Measurements from ENCODE around the gene RHOV.

The RHOV gene

GRCh38 chr15:40918799-40919392 lies 44.9 kb upstream of the RHOV start:
- no peaks in the 10 kb centered on the region for H3K9me3 ChIP-seq (ENCODE audit: insufficient read depth, low read length)
- no peaks in the 10 kb centered on the region for H3K36me3 ChIP-seq (replicated peaks; ENCODE audit: low read depth, low read length)
- no peak for TF ChIP-seq CTCF (IDR thresholded peaks at IDR 0.05; ENCODE audit: low read depth, low read length)
- no peak for TF ChIP-seq EZH2phosphoT487 (IDR thresholded peaks at IDR 0.05; ENCODE audit: low read depth)
- H3K4me3 ChIP-seq (ENCODE audit: low read length), result no peak overlapping the region
- H2AFZ ChIP-seq (ENCODE audit: low read depth, low read length), result no peak overlapping the region
- H3K9ac ChIP-seq (ENCODE audit: low read length), result no peak overlapping the region
- no peak overlapping the region for H3K27ac ChIP-seq (ENCODE audit: low read length)
- H4K20me1 ChIP-seq (ENCODE audit: insufficient read depth, low read length), result no peaks in the 10 kb centered on the region
- H3K4me2 ChIP-seq (ENCODE audit: low read length), result no peak overlapping the region
- H3K27me3 ChIP-seq (ENCODE audit: low read depth, low read length), result no peaks in the 10 kb centered on the region
- H3K79me2 ChIP-seq (ENCODE audit: low read length), result no peaks in the 10 kb centered on the region
- H3K4me1 ChIP-seq (ENCODE audit: low read length), result peaks cover 9% of the 10 kb centered on the region

GRCh38 chr15:40918146-40918798 lies 44.2 kb upstream of the RHOV start:
- Histone ChIP-seq H3K4me2 (ENCODE audit: low read length) (no peak overlapping the region), H3K9ac (ENCODE audit: low read length) (no peak overlapping the region), H3K36me3 (replicated peaks; ENCODE audit: low read depth, low read length) (no peaks in the 10 kb centered on the region), H3K4me3 (ENCODE audit: low read length) (no peak overlapping the region), H3K27ac (ENCODE audit: low read length) (no peak overlapping the region), H3K9me3 (ENCODE audit: insufficient read depth, low read length) (no peaks in the 10 kb centered on the region), H2AFZ (ENCODE audit: low read depth, low read length) (no peak overlapping the region), H3K4me1 (ENCODE audit: low read length) (peaks cover 9% of the 10 kb centered on the region), H3K27me3 (ENCODE audit: low read depth, low read length) (no peaks in the 10 kb centered on the region), H4K20me1 (ENCODE audit: insufficient read depth, low read length) (no peaks in the 10 kb centered on the region), H3K79me2 (ENCODE audit: low read length) (no peaks in the 10 kb centered on the region)
- TF ChIP-seq EZH2phosphoT487 (IDR thresholded peaks at IDR 0.05; ENCODE audit: low read depth) (no peak), CTCF (IDR thresholded peaks at IDR 0.05; ENCODE audit: low read depth, low read length) (no peak)

- H3K4me2 ChIP-seq (ENCODE audit: low read length), result no peak overlapping the region
- H3K27me3 ChIP-seq (ENCODE audit: low read depth, low read length), result no peaks in the 10 kb centered on the region
Measured at GRCh38 chr15:40917585-40917984, 43.6 kb upstream of the RHOV start.

More at GRCh38 chr15:40917585-40917984, 43.6 kb upstream of the RHOV start:
- Histone ChIP-seq H3K27ac (ENCODE audit: low read length) (no peak overlapping the region), H3K36me3 (replicated peaks; ENCODE audit: low read depth, low read length) (no peaks in the 10 kb centered on the region), H3K4me1 (ENCODE audit: low read length) (peaks cover 14% of the 10 kb centered on the region), H3K79me2 (ENCODE audit: low read length) (no peaks in the 10 kb centered on the region), H3K9ac (ENCODE audit: low read length) (no peak overlapping the region), H3K9me3 (ENCODE audit: insufficient read depth, low read length) (no peaks in the 10 kb centered on the region), H3K4me3 (ENCODE audit: low read length) (no peak overlapping the region), H2AFZ (ENCODE audit: low read depth, low read length) (no peak overlapping the region), H4K20me1 (ENCODE audit: insufficient read depth, low read length) (no peaks in the 10 kb centered on the region)
- no peak for TF ChIP-seq CTCF (IDR thresholded peaks at IDR 0.05; ENCODE audit: low read depth, low read length)
- no peak for TF ChIP-seq EZH2phosphoT487 (IDR thresholded peaks at IDR 0.05; ENCODE audit: low read depth)

All from OCI-LY3 (cell line).